T-helper 2 cell (primary cell): Measurements from ENCODE around the gene HBE1.
A peak's percentile ranks its signal among the peaks of the same experiment; 100 is the strongest.
"Not testable (repeated sequence)": the region's sequence is repeated elsewhere in the genome, so short reads cannot be mapped to it uniquely, and the experiment has no call there.

ENCODE experiments used
- DNase-seq, 5 experiments: peaks; one replicate each; pipeline versions ENCODE4 v3.0.0 to v3.0.0-alpha.2; 2012 to 2022

Gene HBE1

GRCh38 chr11:5284637-5285036 lies 14.9 kb upstream of the HBE1 start:
- no peak for DNase-seq

GRCh38 chr11:5283882-5284281 lies 14.1 kb upstream of the HBE1 start:
- DNase-seq, result no peak

GRCh38 chr11:5283086-5283485 lies 13.3 kb upstream of the HBE1 start:
- no peak for DNase-seq

GRCh38 chr11:5282628-5283027 lies 12.9 kb upstream of the HBE1 start:
- DNase-seq, result no peak

- no peak for DNase-seq
Measured at GRCh38 chr11:5281596-5281995, 11.9 kb upstream of the HBE1 start.

- peak in 1 of 5 experiments; percentile 45 for DNase-seq
Measured at GRCh38 chr11:5280582-5281102, 10.9 kb upstream of the HBE1 start.

GRCh38 chr11:5279471-5280090 lies 9.8 kb upstream of the HBE1 start:
- DNase-seq, result no peak

GRCh38 chr11:5277807-5278382 lies 8.2 kb upstream of the HBE1 start:
- no peak for DNase-seq

GRCh38 chr11:5276697-5277096 lies 7.0 kb upstream of the HBE1 start:
- DNase-seq, result no peak

GRCh38 chr11:5275369-5276110 lies 5.8 kb upstream of the HBE1 start:
- no peak for DNase-seq

GRCh38 chr11:5274395-5274794 lies 4.7 kb upstream of the HBE1 start:
- no peak for DNase-seq

- no peak for DNase-seq
Measured at GRCh38 chr11:5272395-5273017, 2.8 kb upstream of the HBE1 start.

GRCh38 chr11:5267033-5267563 lies 2.6 kb downstream of the HBE1 start:
- DNase-seq, result no peak

- no peak for DNase-seq
Measured at GRCh38 chr11:5266609-5267008, 3.1 kb downstream of the HBE1 start.

- DNase-seq, result no peak
Measured at GRCh38 chr11:5265832-5266231, 3.9 kb downstream of the HBE1 start.

GRCh38 chr11:5258543-5259262 lies 11.0 kb downstream of the HBE1 start:
- DNase-seq, result no peak

- DNase-seq, result no peak
Measured at GRCh38 chr11:5257296-5257695, 12.4 kb downstream of the HBE1 start.

GRCh38 chr11:5254646-5255413 lies 14.9 kb downstream of the HBE1 start, which contains the start of gene HBG2:
HBG2 (minus strand) TSS chr11:5254781; CDS start chr11:5254728, 53 bp downstream.
- not testable (repeated sequence) for DNase-seq

- not testable (repeated sequence) for DNase-seq
Measured at GRCh38 chr11:5254023-5254422, 15.7 kb downstream of the HBE1 start.

GRCh38 chr11:5253440-5253839 lies 16.3 kb downstream of the HBE1 start:
- not testable (repeated sequence) for DNase-seq

GRCh38 chr11:5252919-5253265 lies 16.9 kb downstream of the HBE1 start:
- no peak for DNase-seq
